Retinal pigment epithelial cell (primary cell): ENCODE measurements around the gene PPP1R13L.

Experiments used
- DNase-seq: peaks from one replicate; pipeline ENCODE4 v3.0.0-alpha.2; 2010; ENCODE audit warnings: low read depth
- H3K4me3 ChIP-seq: 2 replicates; pipeline ENCODE4 v1.5.1; 2011; ENCODE audit warnings: mild to moderate bottlenecking, low read length, control low read depth, moderate library complexity
- CTCF ChIP-seq: conservative IDR thresholded peaks from 2 replicates; pipeline ENCODE4 v1.5.1; 2011; ENCODE audit warnings: low read depth, low read length, control low read depth, inconsistent platforms

Gene PPP1R13L

DNA sequence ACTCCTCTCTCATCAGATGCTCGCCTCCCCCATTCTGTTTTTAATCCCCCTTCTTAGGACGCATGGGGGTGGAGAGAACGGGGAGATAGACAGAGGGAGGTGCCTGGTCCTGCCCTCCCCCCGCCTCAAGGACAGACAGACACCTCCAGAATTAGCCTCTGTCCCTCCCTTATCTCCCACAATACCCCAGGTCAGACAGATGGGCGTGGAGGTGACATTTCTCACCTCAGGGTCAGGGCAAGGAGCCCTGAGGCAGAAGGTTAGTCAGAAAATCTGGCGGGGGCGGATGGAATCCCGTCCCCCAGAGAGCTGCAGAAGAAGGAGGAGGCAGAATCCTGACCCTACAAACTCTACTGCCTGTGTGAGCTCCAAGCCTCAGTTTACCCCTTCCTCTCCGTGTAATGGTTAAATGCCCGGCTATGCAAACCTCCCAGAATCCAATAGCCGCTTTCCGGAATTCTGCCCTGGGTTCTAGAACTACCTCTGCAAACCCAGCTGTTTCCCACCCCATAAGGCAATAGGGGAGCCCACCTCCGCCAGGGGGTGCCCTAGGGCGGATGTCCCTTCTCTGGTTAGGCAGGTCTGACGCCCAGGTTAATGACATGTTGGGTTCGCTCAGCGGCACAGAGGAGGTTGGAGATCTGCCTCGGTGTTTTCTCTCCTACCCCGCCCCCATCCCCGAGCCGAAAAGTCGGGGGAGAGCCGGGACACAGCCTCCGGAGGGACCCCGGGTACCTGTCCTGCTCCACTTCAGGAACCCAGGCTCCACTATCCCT, 900 bp downstream of the PPP1R13L start:
- peak; percentile 87 for TF ChIP-seq CTCF
- H3K4me3 ChIP-seq: peak overlapping the region; percentile 97
- DNase-seq: no peak

DNA sequence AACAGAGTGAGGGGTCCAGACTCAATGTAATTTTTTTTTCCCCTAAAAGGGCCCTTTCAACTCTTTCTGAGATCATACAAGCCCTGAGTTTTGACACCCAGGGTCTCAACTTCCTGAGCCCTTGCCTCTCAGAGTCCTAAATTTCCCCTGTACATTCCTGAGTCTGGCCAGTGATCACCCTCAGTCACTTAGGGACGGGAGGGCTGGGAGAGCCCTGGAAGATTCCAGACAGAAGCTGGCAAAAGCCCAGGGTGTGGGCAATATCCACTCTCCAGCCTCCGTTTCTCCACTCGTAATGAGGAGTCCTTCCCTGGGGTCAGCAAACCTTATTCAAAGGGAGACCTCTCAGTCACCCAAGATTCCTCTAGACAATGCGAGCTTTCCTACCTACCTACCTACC, 1.6 kb downstream of the PPP1R13L start:
- TF ChIP-seq CTCF: no peak
- no peak for DNase-seq
- H3K4me3 ChIP-seq: peak overlapping the region; percentile 97

DNA sequence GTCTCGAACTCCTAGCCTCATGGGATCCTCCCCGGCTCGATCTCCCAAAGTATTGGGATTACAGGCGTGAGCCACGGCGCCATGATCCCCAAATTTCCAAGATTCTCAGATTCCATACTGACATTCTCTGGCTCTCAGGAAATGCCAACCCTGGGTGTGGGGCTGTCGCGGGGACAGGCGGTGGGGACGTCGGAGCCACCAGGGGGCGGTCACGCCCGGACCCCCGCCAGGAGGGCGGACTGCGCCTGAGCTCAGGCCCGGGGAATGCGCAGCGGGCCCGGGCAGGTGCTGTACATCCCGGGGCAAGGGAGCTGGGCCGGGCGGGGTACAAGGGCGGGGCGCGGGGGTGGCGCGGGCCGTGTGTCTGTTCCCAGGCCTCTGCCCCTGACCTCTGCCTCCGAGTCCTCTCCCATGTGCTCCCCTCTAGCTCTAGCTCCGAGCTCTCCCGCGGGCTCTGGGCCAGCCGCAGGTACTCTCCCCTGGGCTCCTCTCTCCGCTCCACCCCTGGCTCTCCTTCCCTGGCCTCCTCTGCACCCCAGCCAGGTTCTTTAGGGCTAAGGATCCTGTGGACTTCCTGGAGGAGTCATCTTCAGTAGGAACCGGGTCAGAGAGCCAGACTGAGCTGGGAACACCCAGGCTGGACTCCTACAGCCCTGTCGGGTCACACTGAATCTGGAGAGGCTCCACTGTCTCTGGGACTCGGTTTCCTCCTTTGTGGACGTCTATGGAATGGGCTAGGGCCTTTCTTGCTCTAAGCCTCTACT, 2.4 kb downstream of the PPP1R13L start:
- DNase-seq: no peak

GRCh38 chr19:45401815-45402214, 3.1 kb downstream of the PPP1R13L start:
- no peak overlapping the region for H3K4me3 ChIP-seq
- no peak for TF ChIP-seq CTCF
- DNase-seq: no peak

More for the DNA sequence above, 2.4 kb downstream of the PPP1R13L start:
- peak overlapping the region; percentile 16 for H3K4me3 ChIP-seq
- peak; percentile 70 for TF ChIP-seq CTCF

- no peak for TF ChIP-seq CTCF
These were observed 4.7 kb downstream of the PPP1R13L start for GRCh38 chr19:45400192-45400591.

GRCh38 chr19:45395821-45396617, 8.8 kb downstream of the PPP1R13L start:
- TF ChIP-seq CTCF: no peak
- no peak overlapping the region for H3K4me3 ChIP-seq
- no peak for DNase-seq

More at GRCh38 chr19:45400192-45400591, 4.7 kb downstream of the PPP1R13L start:
- no peak overlapping the region for H3K4me3 ChIP-seq
- DNase-seq: no peak
